HepG2 (cell line): ENCODE data around the gene GTF2F1. TPM values are rescaled to one million over a fixed set of nuclear protein-coding genes. Genes with fewer than 3 reads are reported as not detected.

ENCODE experiments used
- ETV5 ChIP-seq: IDR thresholded peaks from 2 replicates; pipeline ENCODE4 v1.6.1; 2018; ENCODE audit warnings: missing biosample characterization, missing genetic modification reagents, inconsistent platforms, borderline replicate concordance
- FOSL1 ChIP-seq: sonication (generic); formaldehyde crosslinking; IDR thresholded peaks from 2 replicates; pipeline ENCODE4 v1.9.0; 2021; ENCODE audit warnings: missing genetic modification reagents, borderline replicate concordance
- FOXA3 ChIP-seq: IDR thresholded peaks from 2 replicates; pipeline ENCODE4 v1.6.1; 2016; ENCODE audit warnings: missing genetic modification reagents, missing compliant biosample characterization
- GATAD1 ChIP-seq: IDR thresholded peaks from 2 replicates; pipeline ENCODE4 v1.6.1; 2016; ENCODE audit warnings: missing genetic modification reagents, missing compliant biosample characterization
- HOXD1 ChIP-seq: sonication (generic); formaldehyde crosslinking; IDR thresholded peaks from 2 replicates; pipeline ENCODE4 v1.5.0; 2020; ENCODE audit warnings: missing genetic modification reagents
- NKX3-1 ChIP-seq: sonication (generic); formaldehyde crosslinking; IDR thresholded peaks from 2 replicates; pipeline ENCODE4 v1.5.0; 2020; ENCODE audit warnings: missing genetic modification reagents
- POLR2AphosphoS5 ChIP-seq: IDR thresholded peaks from 2 replicates; pipeline ENCODE4 v1.6.1; 2012; ENCODE audit warnings: low read depth, low read length
- RFX1 ChIP-seq: fragments of 450-650 bp; IDR thresholded peaks from 2 replicates; pipeline ENCODE4 v1.6.1; 2017
- SAP130 ChIP-seq: IDR thresholded peaks from 2 replicates; pipeline ENCODE4 v1.6.1; 2016; ENCODE audit warnings: low read depth
- SMC3 ChIP-seq: IDR thresholded peaks from 2 replicates; pipeline ENCODE4 v1.6.1; 2011; ENCODE audit warnings: low read length, improper control_type of control experiment
- UBTF ChIP-seq: sonication (generic); formaldehyde crosslinking; IDR thresholded peaks from 2 replicates; pipeline ENCODE4 v1.4.0; 2020; ENCODE audit warnings: mild to moderate bottlenecking, missing genetic modification reagents
- YEATS4 ChIP-seq: sonication (generic); formaldehyde crosslinking; IDR thresholded peaks from 2 replicates; pipeline ENCODE4 v1.4.0; 2020; ENCODE audit warnings: missing genetic modification reagents, borderline replicate concordance
- ZBTB37 ChIP-seq: sonication (generic); formaldehyde crosslinking; IDR thresholded peaks from 2 replicates; pipeline ENCODE4 v1.4.0; 2020; ENCODE audit warnings: mild to moderate bottlenecking, missing genetic modification reagents
- ZNF142 ChIP-seq: sonication (generic); formaldehyde crosslinking; IDR thresholded peaks from 2 replicates; pipeline ENCODE4 v1.4.0; 2020; ENCODE audit warnings: missing genetic modification reagents
- ZNF224 ChIP-seq: sonication (generic); formaldehyde crosslinking; IDR thresholded peaks from 2 replicates; pipeline ENCODE4 v1.5.0; 2020; ENCODE audit warnings: mild to moderate bottlenecking, missing genetic modification reagents
- ZNF230 ChIP-seq: sonication (generic); formaldehyde crosslinking; IDR thresholded peaks from 2 replicates; pipeline ENCODE4 v1.4.0; 2020; ENCODE audit warnings: mild to moderate bottlenecking, missing genetic modification reagents
- ZNF367 ChIP-seq: sonication (generic); formaldehyde crosslinking; IDR thresholded peaks from 2 replicates; pipeline ENCODE4 v1.4.0; 2020; ENCODE audit warnings: missing genetic modification reagents, borderline replicate concordance
- ZNF619 ChIP-seq: sonication (generic); formaldehyde crosslinking; IDR thresholded peaks from 2 replicates; pipeline ENCODE4 v1.4.0; 2020; ENCODE audit warnings: mild to moderate bottlenecking, missing genetic modification reagents
- polyA plus RNA-seq, 8 experiments: library from polyadenylated mRNA; depleted of rRNA in 3 of 8; stranded (reverse) in 7 of 8; unstranded in 1 of 8; fragments of >200 nt; fragmentation: Illumina TruSeq in 4 of 8; extraction: Trizol in 4 of 8; gene quantifications; 2 replicates each; pipeline versions ENCODE4 v1.2.1 to v1.2.3, GENCODE V29; 2011 to 2016; ENCODE audit warnings: low read depth in 4 of 8, missing spikeins in 1 of 8, mixed read lengths in 1 of 8; ENCODE audit not compliant: insufficient read depth in 1 of 8
- total RNA-seq, 5 experiments: library from RNA; depleted of rRNA; stranded (reverse); fragments of >200 nt; fragmentation: Illumina TruSeq; extraction: Trizol; gene quantifications; 2 replicates each; pipeline ENCODE4 v1.2.3, GENCODE V29; 2016; ENCODE audit warnings: low read depth in 1 of 5
- TF ChIP-seq, protein P1 (sequence below): sonication (generic); formaldehyde crosslinking; IDR thresholded peaks from 2 replicates; pipeline ENCODE4 v1.8.1; 2023; ENCODE audit warnings: mild to moderate bottlenecking, inconsistent platforms, moderate library complexity, missing genetic modification reagents, borderline replicate concordance

Gene GTF2F1
- total and polyA plus RNA-seq, 2 of the 13 experiments (the other 11 are each of a cell fraction or from before 2014, with no cell fraction given), result 27.8 to 34.1 TPM

DNA sequence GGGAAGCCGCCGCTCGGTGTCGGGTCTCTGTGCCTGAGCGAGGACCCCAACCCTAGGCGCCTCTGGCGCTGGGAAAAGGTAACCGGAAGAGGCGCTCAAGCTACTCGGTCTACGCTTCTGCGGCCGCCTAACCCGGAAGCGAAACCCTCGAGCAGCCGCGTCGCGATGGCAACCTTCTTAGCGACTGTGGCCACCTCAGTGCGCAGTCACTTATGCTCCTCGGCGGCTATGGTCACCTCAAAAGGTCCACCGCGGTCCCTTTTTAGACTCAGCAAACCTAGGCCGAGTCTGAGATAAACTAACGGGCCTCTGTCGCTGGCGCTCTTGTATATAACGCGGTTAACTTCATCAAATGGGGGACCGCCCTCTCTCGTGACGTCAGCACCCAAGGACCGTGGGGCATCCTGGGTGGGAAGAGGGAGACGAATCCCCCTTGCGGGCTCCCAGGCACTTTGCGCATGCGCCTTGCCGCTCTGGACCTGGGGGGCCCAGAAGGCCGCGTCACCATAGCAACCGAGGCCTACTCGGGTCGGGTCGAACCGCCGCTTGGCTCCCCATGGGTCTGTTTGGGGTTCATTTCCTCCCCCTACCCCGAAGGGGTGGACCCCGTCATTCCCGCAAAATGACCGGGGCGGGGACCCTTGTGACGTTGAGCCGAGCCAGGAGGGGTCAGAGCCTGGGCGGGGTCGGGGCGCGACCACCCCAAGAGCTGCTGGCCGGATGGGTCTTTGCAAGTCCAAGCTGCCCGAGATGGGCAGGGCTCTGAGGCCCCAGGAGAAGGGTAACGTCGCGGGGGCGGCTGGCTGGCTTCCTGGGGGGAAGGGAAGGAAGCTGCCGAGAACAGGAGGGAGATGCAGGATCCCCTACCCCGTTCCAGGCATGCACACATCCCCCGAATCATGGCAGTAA, at the start of gene GTF2F1 (continued):
- TF ChIP-seq GATAD1 (CRISPR knock-in tag) (peak; percentile 92), RFX1 (peak; percentile 89), YEATS4 (CRISPR knock-in tag) (peak; percentile 48; the same call in 1 of the 2 replicates), ZNF619 (CRISPR knock-in tag) (no peak; the same call in 1 of the 2 replicates), ZNF142 (CRISPR knock-in tag) (0 out of 2 replicates have a peak, but pooled peaks have one; percentile 59), SAP130 (peak; percentile 98), ZNF367 (peak; percentile 58; the same call in 1 of the 2 replicates), FOSL1 (CRISPR knock-in tag) (no peak), SMC3 (no peak), ZNF230 (no peak), POLR2AphosphoS5 (peak; percentile 76), FOXA3 (peak; percentile 15; the same call in 1 of the 2 replicates), HOXD1 (CRISPR knock-in tag) (no peak), ZNF224 (CRISPR knock-in tag) (peak; percentile 26; the same call in 1 of the 2 replicates), UBTF (0 out of 2 replicates have a peak, but pooled peaks have one; percentile 14), ZBTB37 (no peak), ETV5 (peak; percentile 58), NKX3-1 (CRISPR knock-in tag) (no peak)
- TF ChIP-seq, protein P1, sequence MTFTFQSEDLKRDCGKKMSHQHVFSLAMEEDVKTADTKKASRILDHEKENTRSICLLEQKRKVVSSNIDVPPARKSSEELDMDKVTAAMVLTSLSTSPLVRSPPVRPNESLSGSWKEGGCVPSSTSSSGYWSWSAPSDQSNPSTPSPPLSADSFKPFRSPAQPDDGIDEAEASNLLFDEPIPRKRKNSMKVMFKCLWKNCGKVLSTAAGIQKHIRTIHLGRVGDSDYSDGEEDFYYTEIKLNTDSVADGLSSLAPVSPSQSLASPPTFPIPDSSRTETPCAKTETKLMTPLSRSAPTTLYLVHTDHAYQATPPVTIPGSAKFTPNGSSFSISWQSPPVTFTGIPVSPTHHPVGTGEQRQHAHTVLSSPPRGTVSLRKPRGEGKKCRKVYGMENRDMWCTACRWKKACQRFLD (CRISPR knock-in tag), result no peak
